Hepatocyte (in vitro differentiated cells): ENCODE results near the gene HECTD2.

Experiments used
- EZH2 ChIP-seq: fragments of 200-600 bp; sonication (generic); IDR thresholded peaks from 2 replicates; pipeline ENCODE4 v1.6.1; 2016; ENCODE audit warnings: antibody characterized with exemption, mild to moderate bottlenecking, borderline replicate concordance
- EZH2phosphoT487 ChIP-seq: fragments of 200-600 bp; sonication (generic); IDR thresholded peaks from one replicate; pipeline ENCODE4 v1.6.1; 2018; ENCODE audit warnings: antibody characterized with exemption, mild to moderate bottlenecking, low read depth, moderate library complexity; ENCODE audit not compliant: unreplicated experiment, severe bottlenecking
- TF ChIP-seq, protein P1 (sequence below): fragments of 200-600 bp; sonication (generic); IDR thresholded peaks from 2 replicates; pipeline ENCODE4 v1.5.1; 2016; ENCODE audit warnings: antibody characterized with exemption, mild to moderate bottlenecking; ENCODE audit not compliant: poor library complexity

- TF ChIP-seq, protein P1, sequence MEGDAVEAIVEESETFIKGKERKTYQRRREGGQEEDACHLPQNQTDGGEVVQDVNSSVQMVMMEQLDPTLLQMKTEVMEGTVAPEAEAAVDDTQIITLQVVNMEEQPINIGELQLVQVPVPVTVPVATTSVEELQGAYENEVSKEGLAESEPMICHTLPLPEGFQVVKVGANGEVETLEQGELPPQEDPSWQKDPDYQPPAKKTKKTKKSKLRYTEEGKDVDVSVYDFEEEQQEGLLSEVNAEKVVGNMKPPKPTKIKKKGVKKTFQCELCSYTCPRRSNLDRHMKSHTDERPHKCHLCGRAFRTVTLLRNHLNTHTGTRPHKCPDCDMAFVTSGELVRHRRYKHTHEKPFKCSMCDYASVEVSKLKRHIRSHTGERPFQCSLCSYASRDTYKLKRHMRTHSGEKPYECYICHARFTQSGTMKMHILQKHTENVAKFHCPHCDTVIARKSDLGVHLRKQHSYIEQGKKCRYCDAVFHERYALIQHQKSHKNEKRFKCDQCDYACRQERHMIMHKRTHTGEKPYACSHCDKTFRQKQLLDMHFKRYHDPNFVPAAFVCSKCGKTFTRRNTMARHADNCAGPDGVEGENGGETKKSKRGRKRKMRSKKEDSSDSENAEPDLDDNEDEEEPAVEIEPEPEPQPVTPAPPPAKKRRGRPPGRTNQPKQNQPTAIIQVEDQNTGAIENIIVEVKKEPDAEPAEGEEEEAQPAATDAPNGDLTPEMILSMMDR, result no peak
- TF ChIP-seq EZH2 (no peak), EZH2phosphoT487 (no peak)
These were observed 152.9 kb downstream of the HECTD2 start for GRCh38 chr10:91562839-91563581.
